Uterus (tissue), 2 donors: ENCODE measurements around the gene SLC35G4.

Source experiments
- CTCF ChIP-seq, 4 experiments: fragments of 200-600 bp in 2 of 4; fragments of 450-650 bp in 2 of 4; sonication (generic) in 2 of 4; IDR thresholded peaks; one replicate each; pipeline ENCODE4 v1.5.1; 2016 to 2019; ENCODE audit warnings: antibody characterized with exemption in 4 of 4, mild to moderate bottlenecking in 2 of 4, moderate library complexity in 1 of 4
- POLR2A ChIP-seq, 2 donors: fragments of 450-650 bp; IDR thresholded peaks; one replicate each; pipeline ENCODE4 v1.6.1; 2016; ENCODE audit warnings: antibody characterized with exemption in 2 of 2, mild to moderate bottlenecking in 1 of 2, moderate library complexity in 1 of 2

GRCh38 chr18:11570769-11571412, 38.5 kb upstream of the SLC35G4 start:
- no peak for TF ChIP-seq CTCF (IDR thresholded peaks at IDR 0.05)
- TF ChIP-seq POLR2A (IDR thresholded peaks at IDR 0.05) = no peak
